Right lobe of liver (tissue), 4 donors: ENCODE results near the gene MAP3K2.

ENCODE experiments used
- CTCF ChIP-seq, 4 donors: fragments of 200-600 bp in 3 of 4; fragments of 450-650 bp in 1 of 4; IDR thresholded peaks; one replicate each; pipeline versions ENCODE4 v1.5.1 to v1.8.0; 2016 to 2022; ENCODE audit warnings: antibody characterized with exemption in 4 of 4, mild to moderate bottlenecking in 2 of 4
- POLR2A ChIP-seq: fragments of 450-650 bp; IDR thresholded peaks from one replicate; pipeline ENCODE4 v1.6.1; 2017; ENCODE audit warnings: antibody characterized with exemption, mild to moderate bottlenecking
- donor health status: DM: no; HTN: no; CAD: no.
- donor health status: DM: no; HTN: no; CAD: no.
- donor health status: DM: no; HTN: yes; CAD: no.

GRCh38 chr2:127425540-127426490 lies 38.0 kb upstream of the MAP3K2 start:
- TF ChIP-seq CTCF (IDR thresholded peaks at IDR 0.05) (no peak), POLR2A (no peak)
